GM23338 (cell line): ENCODE results near the gene SLC19A1. TPM values are rescaled to one million over a fixed set of nuclear protein-coding genes. Genes with fewer than 3 reads are reported as not detected.

Experiments used
- ATAC-seq: fragments of 200-7000 bp; cut with Tn5 transposase; 3 replicates; pipeline ENCODE4 v1.9.1; 2020
- DNase-seq: peaks from one replicate; pipeline ENCODE4 v3.0.0-alpha.2; 2015; ENCODE audit warnings: low spot score
- H2AFZ ChIP-seq: fragments of 200-600 bp; sonication (generic); 2 replicates; pipeline ENCODE4 v1.8.0; 2016; ENCODE audit warnings: antibody characterized with exemption, mild to moderate bottlenecking, moderate library complexity
- H3F3A ChIP-seq: fragments of 200-600 bp; sonication (generic); replicated peaks from 2 replicates; pipeline ENCODE4 v1.8.0; 2017; ENCODE audit warnings: antibody characterized with exemption, mixed run types, low read depth
- H3K27ac ChIP-seq: fragments of 200-600 bp; sonication (generic); 2 replicates; pipeline ENCODE4 v1.6.1; 2016; ENCODE audit warnings: low read depth
- H3K27me3 ChIP-seq: fragments of 200-600 bp; sonication (generic); 2 replicates; pipeline ENCODE4 v1.8.0; 2016; ENCODE audit warnings: mild to moderate bottlenecking, mixed run types, moderate library complexity; ENCODE audit not compliant: insufficient read depth
- H3K36me3 ChIP-seq: fragments of 200-600 bp; sonication (generic); 2 replicates; pipeline ENCODE4 v1.8.0; 2016; ENCODE audit warnings: mild to moderate bottlenecking; ENCODE audit not compliant: insufficient read depth
- H3K4me1 ChIP-seq: fragments of 200-600 bp; sonication (generic); 2 replicates; pipeline ENCODE4 v1.8.0; 2016; ENCODE audit warnings: mild to moderate bottlenecking, moderate library complexity; ENCODE audit not compliant: insufficient read depth
- H3K4me2 ChIP-seq: fragments of 200-600 bp; sonication (generic); 2 replicates; pipeline ENCODE4 v1.7.1; 2017; ENCODE audit warnings: mixed run types
- H3K4me3 ChIP-seq: fragments of 200-600 bp; sonication (generic); 2 replicates; pipeline ENCODE4 v1.6.1; 2016; ENCODE audit warnings: mixed run types
- H3K79me2 ChIP-seq: fragments of 200-600 bp; sonication (generic); replicated peaks from 2 replicates; pipeline ENCODE4 v1.8.0; 2017; ENCODE audit warnings: mild to moderate bottlenecking; ENCODE audit not compliant: insufficient read depth
- H3K9me2 ChIP-seq: fragments of 200-600 bp; sonication (generic); 2 replicates; pipeline ENCODE4 v1.8.0; 2017; ENCODE audit not compliant: insufficient read depth
- H4K20me1 ChIP-seq: fragments of 200-600 bp; sonication (generic); replicated peaks from 2 replicates; pipeline ENCODE4 v1.8.0; 2017; ENCODE audit warnings: mild to moderate bottlenecking; ENCODE audit not compliant: insufficient read depth
- H3K27ac Mint-ChIP-seq: 2 replicates; pipeline ENCODE4 v1.8.0; 2020; ENCODE audit warnings: inconsistent platforms, mild to moderate bottlenecking, moderate library complexity, mixed read lengths
- H3K27me3 Mint-ChIP-seq: 3 replicates; pipeline ENCODE4 v1.8.0; 2022; ENCODE audit warnings: low read depth, mild to moderate bottlenecking, moderate library complexity, mixed read lengths, inconsistent platforms; ENCODE audit not compliant: insufficient read depth, poor library complexity
- H3K36me3 Mint-ChIP-seq: 3 replicates; pipeline ENCODE4 v1.8.0; 2021; ENCODE audit warnings: low read depth, mild to moderate bottlenecking, inconsistent platforms, moderate library complexity, mixed read lengths
- H3K4me1 Mint-ChIP-seq: 3 replicates; pipeline ENCODE4 v1.8.0; 2020; ENCODE audit warnings: mild to moderate bottlenecking, inconsistent platforms, mixed read lengths
- H3K4me3 Mint-ChIP-seq: 3 replicates; pipeline ENCODE4 v1.8.0; 2021; ENCODE audit warnings: moderate library complexity, mild to moderate bottlenecking, inconsistent platforms, mixed read lengths
- H3K9me3 Mint-ChIP-seq: 3 replicates; pipeline ENCODE4 v1.8.0; 2020; ENCODE audit warnings: moderate library complexity, mild to moderate bottlenecking, inconsistent platforms, mixed read lengths
- CREB1 ChIP-seq: fragments of 250-450 bp; sonication (Bioruptor Pico); IDR thresholded peaks from 2 replicates; pipeline ENCODE4 v1.5.0; 2020; ENCODE audit warnings: low read depth, mild to moderate bottlenecking, moderate library complexity
- CTCF ChIP-seq, 2 experiments: fragments of 200-600 bp in 1 of 2; sonication (generic) in 1 of 2; conservative IDR thresholded peaks; 2 replicates each; pipeline versions ENCODE4 v1.5.1 to v1.6.1; 2016 to 2017; ENCODE audit warnings: antibody characterized with exemption in 2 of 2, low read depth in 2 of 2, mild to moderate bottlenecking in 2 of 2, moderate library complexity in 1 of 2
- ETS1 ChIP-seq: IDR thresholded peaks from 2 replicates; pipeline ENCODE4 v1.6.1; 2016; ENCODE audit warnings: antibody characterized with exemption
- EZH2phosphoT487 ChIP-seq: fragments of 200-600 bp; sonication (generic); IDR thresholded peaks from one replicate; pipeline ENCODE4 v1.8.1; 2018; ENCODE audit warnings: antibody characterized with exemption; ENCODE audit not compliant: unreplicated experiment
- JUNB ChIP-seq: IDR thresholded peaks from one replicate; pipeline ENCODE4 v1.6.1; 2016; ENCODE audit warnings: antibody characterized with exemption; ENCODE audit not compliant: unreplicated experiment
- NANOG ChIP-seq: IDR thresholded peaks from 2 replicates; pipeline ENCODE4 v1.6.1; 2016; ENCODE audit warnings: antibody characterized with exemption, borderline replicate concordance
- POLR2AphosphoS5 ChIP-seq: IDR thresholded peaks from 2 replicates; pipeline ENCODE4 v1.6.1; 2016; ENCODE audit warnings: antibody characterized with exemption, low read depth
- REST ChIP-seq: IDR thresholded peaks from one replicate; pipeline ENCODE4 v1.6.1; 2018; ENCODE audit warnings: antibody characterized with exemption; ENCODE audit not compliant: unreplicated experiment
- STAT1 ChIP-seq: IDR thresholded peaks from one replicate; pipeline ENCODE4 v1.6.1; 2016; ENCODE audit warnings: antibody characterized with exemption; ENCODE audit not compliant: unreplicated experiment
- ZNF114 ChIP-seq: fragments of 250-450 bp; sonication (Bioruptor Pico); IDR thresholded peaks from 2 replicates; pipeline ENCODE4 v1.5.0; 2020; ENCODE audit warnings: mild to moderate bottlenecking, moderate library complexity
- ZNF462 ChIP-seq: fragments of 250-450 bp; sonication (Bioruptor Pico); IDR thresholded peaks from 2 replicates; pipeline ENCODE4 v1.5.0; 2020; ENCODE audit warnings: mild to moderate bottlenecking, moderate library complexity
- polyA plus RNA-seq: library from polyadenylated mRNA; unstranded; fragments of >200 nt; fragmentation: Nextera tagmentation; extraction: Ambion mirVana; gene quantifications from 2 replicates; pipeline ENCODE4 v1.2.1, GENCODE V29; 2016
- total RNA-seq: library from RNA; depleted of rRNA; stranded (reverse); fragments of >200 nt; shearing (Covaris generic); gene quantifications from 2 replicates; pipeline ENCODE4 v1.2.3, GENCODE V29; 2014

Gene SLC19A1
- total and polyA plus RNA-seq, 2 experiments from 2014 or later, result 31.2 to 33.0 TPM

GRCh38 chr21:45461806-45462341, 80.4 kb downstream of the SLC19A1 start (continued):
- TF ChIP-seq ZNF462 (CRISPR knock-in tag), result no peak

- Mint-ChIP-seq H3K4me1 (peaks cover 10% of the 10 kb centered on the region; the same call in 1 of the 3 replicates), H3K27me3 (peaks cover 16% of the 10 kb centered on the region), H3K36me3 (peaks cover 48% of the 10 kb centered on the region), H3K4me3 (no peak overlapping the region), H3K27ac (no peak overlapping the region), H3K9me3 (peaks cover 8% of the 10 kb centered on the region)
- Histone ChIP-seq H3K4me3 (no peak overlapping the region), H3K27ac (no peak overlapping the region), H3K4me2 (no peak overlapping the region), H3K36me3 (no peaks in the 10 kb centered on the region; the same call in 1 of the 2 replicates), H4K20me1 (peaks cover 8% of the 10 kb centered on the region), H3K4me1 (peaks cover 7% of the 10 kb centered on the region; the same call in 1 of the 2 replicates), H3K9me2 (no peaks in the 10 kb centered on the region), H3F3A (no peaks in the 10 kb centered on the region), H3K79me2 (peaks cover 73% of the 10 kb centered on the region), H2AFZ (no peak overlapping the region), H3K27me3 (no peaks in the 10 kb centered on the region)
- DNase-seq (no peak), ATAC-seq (no peak)
- TF ChIP-seq EZH2phosphoT487 (no peak), ZNF114 (CRISPR knock-in tag) (no peak), JUNB (no peak), REST (no peak), POLR2AphosphoS5 (no peak), NANOG (no peak), CREB1 (CRISPR knock-in tag) (no peak), CTCF (conservative IDR thresholded peaks at IDR 0.05; ENCODE audit: low read depth in 2 of 2) (no peak), ETS1 (no peak), STAT1 (no peak)
Observed at GRCh38 chr21:45461369-45461750, 80.9 kb downstream of the SLC19A1 start.
